ENCODE data around the gene PREP.

PREP gene

DNA sequence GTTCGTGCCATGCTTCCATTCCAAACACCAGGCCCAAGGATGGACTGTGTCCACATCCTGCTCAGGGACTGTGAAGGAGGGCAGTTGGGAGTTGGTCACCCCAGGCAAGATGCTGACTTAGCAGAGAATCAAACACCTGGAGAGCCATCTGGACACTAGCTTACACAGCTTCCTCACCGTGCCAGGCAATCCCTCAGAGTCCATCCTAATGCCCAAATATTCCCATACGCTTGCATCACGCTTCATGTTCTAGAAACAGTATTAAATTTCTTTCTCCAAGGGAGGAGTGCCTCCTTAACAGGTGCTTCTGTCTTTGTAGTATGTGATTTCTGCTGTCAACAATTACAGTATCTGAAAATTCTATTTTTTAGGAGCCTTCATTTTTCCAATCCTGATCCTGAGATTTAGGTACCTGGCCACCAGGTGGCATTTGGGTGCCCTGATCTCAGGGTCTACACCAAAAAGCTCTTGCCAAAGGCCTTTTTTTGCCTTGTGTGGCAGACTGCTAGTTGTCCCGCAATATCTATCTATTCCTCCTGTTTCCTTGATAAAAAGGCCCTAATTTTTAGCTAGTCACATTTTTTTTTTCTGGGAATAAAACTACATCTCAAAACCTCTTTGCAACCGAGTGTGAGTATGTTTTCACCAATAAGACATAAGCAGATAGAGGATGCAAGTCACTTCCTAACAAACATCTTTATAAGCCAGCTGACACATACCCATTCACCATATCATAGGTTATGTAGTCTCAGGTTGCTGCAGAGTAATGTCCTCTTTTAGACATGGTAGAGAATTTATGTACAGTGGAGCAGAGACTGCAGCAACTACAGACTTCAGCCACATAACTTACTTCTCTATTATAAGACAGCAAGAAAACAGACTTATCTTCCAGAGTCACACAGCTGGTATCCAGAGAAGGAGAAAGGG, 85.0 kb downstream of the PREP start:
- no peak for DNase-seq (ENCODE audit: low read depth, low spot score)
- peak overlapping the region; percentile 70 for H3K27ac ChIP-seq

DNA sequence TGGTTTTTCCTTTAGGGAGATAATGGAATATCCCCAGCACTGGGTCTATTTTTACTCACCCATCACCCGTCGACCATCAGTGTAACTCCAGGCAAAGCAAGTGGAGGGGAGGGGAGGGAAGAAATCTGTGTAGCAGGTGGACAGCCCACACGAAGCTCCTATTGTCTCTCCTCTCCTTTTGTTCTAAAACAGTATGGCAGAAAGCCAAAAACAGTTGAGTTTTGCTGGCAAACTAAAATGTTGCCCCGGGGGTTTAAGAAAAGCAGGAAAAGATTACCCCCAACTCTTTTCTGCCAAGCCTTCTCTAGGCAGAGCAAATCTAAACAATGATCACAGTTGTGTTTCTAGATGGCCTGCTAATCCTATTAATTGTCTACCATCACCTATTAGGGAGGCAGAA, 89.7 kb downstream of the PREP start:
- H3K27ac ChIP-seq: no peak overlapping the region

DNA sequence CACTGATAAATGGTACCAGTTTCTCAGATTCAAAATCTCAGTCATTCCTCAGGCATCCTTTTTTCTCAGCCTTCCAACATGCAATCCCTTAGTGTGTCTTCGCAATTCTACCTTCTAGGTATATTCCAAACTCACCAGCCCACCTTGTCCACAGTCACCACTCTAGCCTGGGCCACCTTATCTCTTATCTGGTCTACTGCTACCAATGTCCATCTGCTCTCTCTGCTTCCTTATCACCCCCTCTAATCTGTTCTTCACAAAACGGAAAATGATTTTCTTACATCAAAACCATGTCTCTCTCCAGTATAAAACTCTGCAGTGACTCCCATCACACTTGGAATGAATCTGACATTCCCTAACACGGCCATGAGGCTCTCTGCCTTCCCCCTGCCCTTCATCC, 91.9 kb downstream of the PREP start:
- no peak overlapping the region for H3K27ac ChIP-seq
- DNase-seq (ENCODE audit: low read depth, low spot score): no peak

More for the DNA sequence above, 89.7 kb downstream of the PREP start:
- no peak for DNase-seq (ENCODE audit: low read depth, low spot score)

DNA sequence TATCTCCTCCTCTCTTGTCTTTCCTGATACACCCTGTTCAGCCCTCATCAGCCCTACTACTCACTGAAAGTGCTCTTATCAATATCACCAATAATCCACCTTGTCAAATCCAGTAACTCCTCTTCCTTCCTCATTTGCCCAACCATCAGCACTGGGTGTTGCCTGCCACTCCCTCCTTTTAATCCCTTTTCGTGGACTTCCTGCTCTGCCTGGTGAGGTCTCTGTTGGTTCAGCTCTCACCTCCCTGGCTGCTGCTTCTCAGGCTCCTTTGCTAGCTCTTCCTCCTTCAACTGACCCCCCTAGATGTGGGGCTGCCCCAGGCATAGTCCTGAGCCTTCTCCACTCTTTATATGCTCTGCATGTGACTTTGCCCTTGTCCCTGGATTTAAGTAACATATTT, 92.5 kb downstream of the PREP start:
- no peak overlapping the region for H3K27ac ChIP-seq
- DNase-seq (ENCODE audit: low read depth, low spot score): no peak

DNA sequence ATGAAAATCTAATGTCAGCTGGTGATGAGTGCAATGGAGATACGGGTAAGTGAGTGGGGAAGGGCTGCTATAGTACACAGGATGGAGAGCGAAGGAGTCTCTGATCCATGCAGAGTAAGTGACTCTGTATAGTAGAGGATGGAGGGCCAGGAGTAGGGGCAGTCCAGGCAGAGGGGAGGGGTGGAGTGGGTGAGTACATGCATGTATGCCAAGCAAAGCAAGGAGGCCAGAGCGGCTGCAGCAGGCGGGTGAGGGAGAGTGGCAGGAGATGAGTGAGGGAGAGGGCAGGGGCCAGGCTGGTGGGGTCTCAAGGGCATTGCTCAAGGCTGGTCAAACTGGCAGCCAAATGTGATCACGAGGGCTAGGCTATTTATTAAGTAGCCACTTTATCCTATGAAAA, 94.0 kb downstream of the PREP start:
- DNase-seq (ENCODE audit: low read depth, low spot score): no peak

DNA sequence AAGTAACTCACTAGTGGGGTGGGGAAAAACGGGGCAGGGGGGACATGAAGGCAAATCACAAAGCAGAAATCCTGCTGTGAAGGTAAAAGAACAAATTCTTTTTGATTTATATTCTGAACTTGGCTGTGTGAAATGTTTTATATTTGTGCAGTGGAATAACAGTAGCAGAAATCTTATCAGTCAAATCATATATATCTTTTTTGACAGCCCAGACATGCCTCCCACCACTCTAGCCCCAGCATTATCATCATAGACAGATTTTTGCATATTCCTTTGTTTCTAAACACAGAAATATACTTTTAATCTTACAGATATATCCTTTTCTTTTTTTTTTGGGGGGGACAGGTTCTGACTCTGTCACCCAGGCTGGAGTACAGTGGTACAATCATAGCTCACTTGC, 97.4 kb downstream of the PREP start:
- no peak for DNase-seq (ENCODE audit: low read depth, low spot score)
- H3K27ac ChIP-seq: no peak overlapping the region

More for the DNA sequence above, 94.0 kb downstream of the PREP start:
- H3K27ac ChIP-seq: no peak overlapping the region

DNA sequence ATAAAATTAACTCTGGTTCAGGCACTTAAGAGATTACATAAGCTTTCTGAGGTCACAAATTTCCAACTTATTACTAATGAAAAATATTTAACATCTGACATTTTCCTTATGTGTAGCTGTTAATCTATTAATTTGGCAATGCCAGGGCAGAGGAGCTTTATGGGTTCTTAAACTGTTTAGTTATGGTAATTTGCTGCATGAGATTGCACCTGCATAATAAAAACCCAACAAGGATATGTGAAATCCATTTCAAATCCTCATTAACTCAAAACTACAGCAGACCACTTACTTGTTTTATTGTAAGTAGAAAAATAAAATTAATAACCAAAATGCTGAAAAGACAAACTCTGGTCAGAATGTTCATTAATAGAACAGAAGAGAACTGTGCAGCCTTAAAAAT, 98.1 kb downstream of the PREP start:
- no peak for DNase-seq (ENCODE audit: low read depth, low spot score)
- H3K27ac ChIP-seq: no peak overlapping the region

DNA sequence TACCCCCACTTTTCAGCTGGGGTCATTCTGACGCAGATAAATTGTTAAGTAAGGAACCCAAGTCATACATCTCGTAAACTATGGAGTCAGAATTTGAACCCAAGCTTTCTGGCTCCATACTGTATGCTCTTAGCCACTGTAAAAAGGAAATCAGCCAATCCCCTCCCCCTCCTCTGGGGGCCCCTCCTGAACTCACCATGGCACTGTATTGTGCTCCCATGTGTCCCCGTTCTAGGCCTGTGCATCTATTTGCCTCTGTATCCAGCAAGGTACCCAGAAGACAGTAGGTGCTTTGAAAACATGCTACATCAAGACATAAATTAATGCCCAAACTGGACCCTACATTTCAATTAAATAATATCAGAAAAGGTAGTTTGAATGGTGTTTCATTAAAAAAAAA, 98.5 kb downstream of the PREP start:
- DNase-seq (ENCODE audit: low read depth, low spot score): no peak

DNA sequence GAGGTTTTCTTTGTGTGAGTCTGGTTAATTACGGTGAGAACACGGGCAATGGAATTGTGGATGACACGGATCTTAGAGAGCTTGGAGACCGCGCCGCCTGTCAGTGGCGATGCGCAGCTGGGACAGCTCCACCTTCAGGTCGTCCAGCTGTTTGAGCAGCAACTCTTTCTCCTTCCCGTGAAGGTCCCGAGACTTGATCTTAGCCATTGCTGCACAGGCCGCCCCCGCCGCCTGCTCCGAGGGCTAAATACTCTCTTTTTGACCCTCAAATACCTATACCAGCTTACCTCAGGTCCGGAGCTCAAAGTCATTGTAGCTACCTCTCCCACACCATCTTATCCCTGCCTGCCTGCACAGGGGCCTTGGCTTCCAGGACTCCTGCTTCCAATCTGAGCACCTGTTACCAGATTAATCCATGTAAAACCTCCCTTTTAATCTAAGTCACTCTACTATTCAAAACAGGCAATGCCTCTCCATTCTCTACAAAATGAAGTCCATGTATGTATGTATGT, 100.2 kb downstream of the PREP start:
- H3K27ac ChIP-seq: no peak overlapping the region

More for the DNA sequence above, 98.5 kb downstream of the PREP start:
- H3K27ac ChIP-seq: no peak overlapping the region

DNA sequence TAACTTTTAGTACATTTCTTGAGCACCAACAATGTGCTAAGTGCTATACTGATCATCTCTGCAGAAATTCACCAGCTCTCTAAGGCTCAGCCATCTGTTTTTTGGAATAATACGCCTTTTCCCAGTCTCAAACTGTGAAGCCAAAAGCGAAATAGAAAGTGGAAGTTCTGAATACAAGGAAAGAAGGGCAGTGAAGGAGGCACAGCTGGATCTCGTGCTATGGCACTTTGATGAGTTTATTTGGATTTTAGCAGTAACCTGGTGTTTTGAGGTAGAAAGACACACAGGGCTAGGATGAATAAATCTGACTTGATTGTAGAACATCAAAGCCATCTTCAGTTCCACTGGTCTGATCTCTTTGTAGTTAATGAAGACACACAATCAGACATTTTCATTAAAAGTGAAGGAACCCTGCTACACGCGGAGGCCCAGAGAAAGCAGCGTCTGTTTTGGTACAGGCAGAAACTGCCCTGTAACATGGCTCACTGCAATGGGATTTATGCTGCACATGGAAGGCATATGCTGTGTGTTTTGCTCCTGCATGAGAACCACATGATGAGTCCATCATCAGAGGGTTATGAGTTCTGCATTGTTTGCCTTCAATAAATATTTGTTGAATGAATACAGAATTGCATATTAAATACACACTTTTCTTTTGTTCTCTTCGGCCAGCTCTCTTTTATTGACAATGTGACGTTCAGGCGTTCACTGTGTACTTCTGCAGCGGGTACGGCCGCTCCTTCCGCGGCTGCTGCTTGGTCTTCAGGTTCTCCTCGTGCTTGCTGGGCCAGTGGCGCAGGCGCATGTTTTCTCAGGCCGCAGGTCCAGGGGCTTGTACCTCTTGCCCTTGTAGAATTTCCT, 100.9 kb downstream of the PREP start:
- DNase-seq (ENCODE audit: low read depth, low spot score): no peak
- no peak overlapping the region for H3K27ac ChIP-seq

More for the DNA sequence above, 100.2 kb downstream of the PREP start:
- DNase-seq (ENCODE audit: low read depth, low spot score): no peak

DNA sequence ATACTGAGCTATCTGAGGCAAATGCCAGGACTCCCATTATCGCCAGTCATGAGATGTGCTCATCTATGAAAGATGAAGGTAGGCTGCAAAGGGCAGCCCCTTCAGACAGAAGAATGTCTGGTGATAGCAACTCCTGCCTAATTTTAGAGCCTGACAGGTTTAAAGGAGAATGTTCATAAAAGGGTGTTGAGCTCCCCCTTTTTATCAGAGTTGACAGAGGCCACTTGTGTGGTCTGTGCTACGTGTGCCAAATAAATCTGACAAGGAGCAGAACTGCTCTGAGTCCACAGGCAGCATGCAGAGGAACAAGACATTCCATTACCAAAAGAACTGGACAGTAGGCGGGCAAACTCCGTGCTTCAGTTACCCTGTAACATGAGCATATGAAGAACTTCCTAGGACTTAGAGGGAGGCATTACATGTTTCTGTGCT, 101.8 kb downstream of the PREP start:
- DNase-seq (ENCODE audit: low read depth, low spot score): no peak
- no peak overlapping the region for H3K27ac ChIP-seq

DNA sequence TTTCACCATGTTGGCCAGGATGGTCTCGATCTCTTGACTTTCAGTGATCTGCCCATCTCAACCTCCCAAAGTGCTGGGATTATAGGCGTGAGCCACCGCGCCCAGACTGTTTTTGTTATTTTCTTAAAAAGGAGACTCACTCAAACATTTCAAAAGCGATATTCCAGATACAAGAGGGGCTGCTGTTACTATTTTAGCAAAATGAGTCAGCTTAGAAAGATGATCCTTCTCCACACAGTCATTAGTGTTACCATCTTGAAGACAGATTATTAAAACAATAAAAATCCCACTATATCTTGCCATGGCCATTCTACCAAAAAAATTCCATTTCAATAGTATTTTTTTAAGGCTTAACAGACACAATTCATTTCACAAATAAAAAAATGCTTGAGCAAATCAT, 102.8 kb downstream of the PREP start:
- DNase-seq (ENCODE audit: low read depth, low spot score): no peak
- no peak overlapping the region for H3K27ac ChIP-seq

DNA sequence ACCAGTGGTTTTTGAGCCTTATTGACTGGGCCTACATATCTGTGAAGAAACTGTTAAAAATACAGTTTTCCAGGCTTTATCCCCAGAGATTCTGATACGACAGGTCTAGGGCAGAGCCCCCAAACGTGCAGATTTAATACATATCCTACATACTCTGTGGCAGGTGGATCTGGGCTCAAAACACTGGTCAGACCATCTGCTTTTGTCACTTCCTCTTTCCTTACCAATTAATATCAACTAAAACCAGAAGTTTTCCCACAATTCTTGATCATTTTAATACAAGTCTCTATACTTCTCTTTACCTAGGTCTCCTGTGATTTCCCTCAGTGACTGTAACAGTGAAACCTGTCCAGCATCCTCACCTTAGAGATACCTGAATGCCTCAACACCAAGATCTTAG, 108.8 kb downstream of the PREP start:
- H3K27ac ChIP-seq: no peak overlapping the region
- no peak for DNase-seq (ENCODE audit: low read depth, low spot score)

DNA sequence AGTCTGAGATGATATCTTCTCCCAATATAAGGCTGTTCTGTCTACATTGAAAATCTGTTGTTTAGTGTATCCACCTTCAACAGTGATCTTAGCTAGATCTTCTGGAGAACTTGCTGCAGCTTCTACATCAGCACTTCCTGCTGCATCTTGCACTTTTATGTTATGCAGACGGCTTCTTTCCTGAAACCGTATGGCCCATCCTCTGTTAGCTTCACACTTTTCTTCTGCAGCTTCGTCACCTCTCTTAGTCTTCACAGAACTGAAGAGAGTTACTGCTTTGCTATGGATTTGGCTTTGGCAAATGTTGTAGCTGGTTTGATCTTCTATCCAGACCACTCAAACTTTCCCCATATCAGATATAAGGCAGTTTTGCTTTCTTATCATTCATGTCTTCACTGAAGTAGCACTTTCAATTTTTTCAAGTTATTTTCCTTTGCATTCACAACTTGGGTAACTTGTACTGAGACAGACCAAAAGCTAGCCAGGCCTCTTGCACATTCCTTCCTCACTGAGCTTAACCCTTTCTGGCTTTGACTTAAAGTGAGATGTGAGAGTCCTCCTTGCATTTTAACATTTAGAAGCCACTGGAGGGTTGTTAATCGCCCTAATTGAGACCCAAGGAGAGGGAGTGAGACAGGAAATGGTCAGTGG, 110.1 kb downstream of the PREP start:
- H3K27ac ChIP-seq: no peak overlapping the region
- no peak for DNase-seq (ENCODE audit: low read depth, low spot score)

DNA sequence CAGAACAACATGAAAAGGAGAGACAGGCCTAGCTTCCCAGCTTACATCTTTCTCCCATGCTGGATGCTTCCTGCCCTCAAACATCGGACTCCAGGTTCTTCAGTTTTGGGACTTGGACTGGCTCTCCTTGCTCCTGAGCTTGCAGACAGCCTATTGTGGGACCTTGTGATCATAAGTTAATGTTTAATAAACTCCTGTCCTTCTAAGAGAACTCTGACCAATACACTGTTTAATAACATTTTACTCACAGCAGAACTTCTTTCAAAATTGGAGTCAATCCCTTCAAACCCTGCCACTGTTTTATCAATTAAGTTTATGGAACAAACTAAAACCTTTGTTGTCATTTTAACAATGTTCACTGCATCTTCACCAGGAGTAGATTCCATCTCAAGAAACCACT, 111.4 kb downstream of the PREP start:
- no peak overlapping the region for H3K27ac ChIP-seq
- no peak for DNase-seq (ENCODE audit: low read depth, low spot score)

DNA sequence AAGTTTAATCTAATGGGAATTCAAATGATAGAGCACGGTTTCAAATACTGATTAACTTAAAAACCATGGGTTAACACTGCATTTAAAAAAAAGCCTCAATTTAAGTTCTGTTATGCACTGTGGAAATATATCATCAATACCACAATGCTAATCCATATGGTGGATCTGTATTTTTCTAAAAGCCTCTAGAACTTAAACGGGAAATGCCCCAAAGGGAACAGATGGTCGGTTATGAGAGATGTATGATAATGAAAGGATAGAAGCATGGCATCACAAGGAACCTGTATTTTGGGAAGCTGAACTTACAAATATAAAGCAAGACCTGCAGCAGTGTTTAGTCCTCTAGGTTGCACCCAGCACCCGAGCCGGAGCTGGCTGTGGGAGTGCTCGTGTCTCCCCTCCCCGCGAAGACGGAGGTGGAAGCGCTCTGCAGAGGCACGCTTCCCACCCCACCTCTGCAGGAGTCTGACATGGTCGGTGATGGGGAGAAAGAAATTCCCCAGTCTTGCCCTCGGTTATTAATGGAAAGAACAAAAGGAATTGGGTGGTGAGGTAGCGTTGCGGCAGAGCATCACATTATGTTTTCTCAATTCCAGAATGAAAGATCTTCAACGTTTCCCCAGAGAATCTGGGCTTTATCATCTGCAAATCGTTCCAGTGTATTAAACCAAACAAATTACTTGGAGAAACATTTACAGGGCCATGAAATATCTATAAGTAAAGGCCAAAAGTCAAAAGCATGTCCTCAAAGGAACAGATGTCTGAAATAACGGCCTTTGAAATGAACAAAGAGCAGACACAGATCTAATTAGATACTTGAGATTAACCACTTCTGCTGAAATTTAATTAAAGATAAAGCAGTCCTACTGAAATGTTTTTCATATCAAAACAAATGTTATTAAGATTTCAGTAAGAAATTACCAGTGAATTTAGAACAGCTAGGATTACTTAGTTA, 120.0 kb downstream of the PREP start:
- no peak for DNase-seq (ENCODE audit: low read depth, low spot score)
- H3K27ac ChIP-seq: no peak overlapping the region

DNA sequence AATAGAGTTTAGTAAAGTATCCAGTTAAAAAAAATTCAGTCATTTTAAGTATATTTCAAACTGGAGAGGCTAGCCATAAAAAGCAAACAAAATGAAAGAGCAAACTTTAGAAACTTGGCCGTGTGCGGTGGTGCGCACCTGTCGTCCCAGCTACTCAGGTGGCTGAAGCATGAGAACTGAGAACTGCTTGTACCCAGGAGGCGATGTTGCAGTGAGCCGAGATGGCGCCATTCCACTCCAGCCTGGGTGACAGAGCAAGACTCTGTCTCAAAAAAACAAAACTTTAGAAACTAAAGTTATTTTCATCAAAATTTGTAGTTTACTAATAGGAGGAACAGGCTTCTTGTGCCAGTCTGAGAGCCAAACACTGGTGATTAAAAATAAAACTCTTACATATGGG, 122.8 kb downstream of the PREP start:
- no peak for DNase-seq (ENCODE audit: low read depth, low spot score)

DNA sequence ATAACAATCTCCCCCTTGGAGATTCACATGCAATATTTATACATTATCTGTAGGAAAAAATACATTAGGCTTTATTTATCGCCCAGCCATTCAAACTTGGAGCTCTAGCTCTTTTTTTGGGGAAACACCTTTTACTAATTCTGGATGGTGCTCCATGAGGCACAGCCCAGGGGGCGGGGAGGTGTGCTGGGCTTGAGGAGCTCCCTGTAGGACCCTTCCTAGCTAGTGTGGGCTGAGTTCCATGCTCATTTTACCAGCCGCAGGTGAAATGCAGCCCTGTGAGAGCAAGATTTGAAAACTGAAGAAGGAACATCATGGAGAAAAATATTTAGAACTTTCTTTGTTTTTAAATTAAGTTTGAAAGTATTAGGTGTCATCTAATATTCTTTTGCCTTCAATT, 123.4 kb downstream of the PREP start:
- no peak for DNase-seq (ENCODE audit: low read depth, low spot score)
- no peak overlapping the region for H3K27ac ChIP-seq

More for the DNA sequence above, 122.8 kb downstream of the PREP start:
- H3K27ac ChIP-seq: no peak overlapping the region

DNA sequence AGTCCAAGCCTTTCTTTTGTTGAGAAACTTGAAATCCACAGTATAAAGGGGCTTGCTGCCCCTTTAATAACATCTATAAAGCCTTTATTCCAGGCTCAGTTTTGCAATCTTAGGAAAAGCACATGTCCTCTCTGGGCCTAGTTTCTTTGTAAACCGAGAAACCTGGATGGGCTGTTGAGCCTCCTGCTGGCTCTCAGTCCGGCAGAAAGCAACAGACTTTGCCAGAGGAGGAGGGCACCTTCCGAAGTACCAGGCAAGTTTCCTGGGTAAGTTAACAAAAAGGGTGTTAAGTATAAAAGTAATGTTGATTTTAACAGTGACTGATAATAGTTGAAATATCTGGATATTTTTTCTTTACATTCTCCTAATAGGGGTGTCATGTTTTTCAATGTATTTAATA, 124.1 kb downstream of the PREP start:
- H3K27ac ChIP-seq: no peak overlapping the region

More for the DNA sequence above, 124.1 kb downstream of the PREP start:
- DNase-seq (ENCODE audit: low read depth, low spot score): no peak
